Astrocyte of the spinal cord (primary cell): ENCODE measurements around the gene SELENOS.

Experiments
- DNase-seq: peaks from one replicate; pipeline ENCODE4 v3.0.0; 2011; ENCODE audit warnings: low read depth, low spot score
- H3K4me3 ChIP-seq: 2 replicates; pipeline ENCODE4 v1.5.1; 2011; ENCODE audit warnings: low read depth, mild to moderate bottlenecking, low read length, moderate library complexity
- CTCF ChIP-seq: IDR thresholded peaks from 2 replicates; pipeline ENCODE4 v1.5.1; 2012; ENCODE audit warnings: low read depth, mild to moderate bottlenecking, low read length, inconsistent platforms
- in situ Hi-C: cut with HindIII; loops from 2 replicates; pipeline ENCODE4 v1.10.0; 2017; ENCODE audit warnings: low sequenced_read_pairs

Gene SELENOS

DNA sequence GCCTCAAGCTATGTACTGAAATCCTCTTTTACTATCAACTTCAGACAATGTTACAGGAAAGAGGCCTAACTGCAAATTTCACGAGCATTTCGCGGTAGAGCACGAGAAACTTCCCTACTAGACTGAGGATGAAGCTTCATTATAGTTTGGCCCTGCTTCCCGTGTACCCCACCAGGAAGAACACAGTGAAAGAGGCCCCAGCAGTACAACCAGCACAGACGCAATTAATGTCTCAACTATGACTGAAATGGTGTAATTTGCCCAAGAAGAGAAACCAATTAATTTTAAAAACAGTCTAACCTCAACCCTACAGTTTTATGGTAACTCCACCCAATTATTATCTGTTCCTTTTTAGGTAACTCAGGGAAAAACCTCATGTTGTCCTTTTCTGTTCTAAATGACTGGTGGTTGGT, 37.6 kb downstream of the SELENOS start:
- in situ Hi-C loops: loop anchor here (5.0 kb wide), 1 partner anchor 47 kb away; no protein-coding TSS in a partner anchor
- TF ChIP-seq CTCF: no peak
- DNase-seq: no peak
- H3K4me3 ChIP-seq: no peak overlapping the region

DNA sequence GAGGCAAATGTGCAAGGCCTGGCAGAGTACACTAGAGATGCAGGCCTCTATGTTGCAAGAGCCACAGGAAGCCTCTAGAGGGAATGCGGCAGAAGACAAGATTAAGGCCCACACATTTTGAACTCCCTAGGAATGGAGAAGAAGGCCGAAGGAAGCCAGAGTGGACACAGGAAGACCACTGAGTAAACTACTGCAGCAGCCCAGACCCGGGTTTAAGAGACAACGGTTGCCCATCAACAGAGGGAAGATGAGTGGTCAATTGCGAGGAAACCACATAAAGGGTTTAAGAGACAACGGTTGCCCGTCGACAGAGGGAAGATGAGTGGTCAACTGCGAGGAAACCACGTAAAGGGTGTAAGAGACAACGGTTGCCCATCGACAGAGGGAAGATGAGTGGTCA, 40.0 kb downstream of the SELENOS start:
- in situ Hi-C loops: no loop called here
- no peak for TF ChIP-seq CTCF

DNA sequence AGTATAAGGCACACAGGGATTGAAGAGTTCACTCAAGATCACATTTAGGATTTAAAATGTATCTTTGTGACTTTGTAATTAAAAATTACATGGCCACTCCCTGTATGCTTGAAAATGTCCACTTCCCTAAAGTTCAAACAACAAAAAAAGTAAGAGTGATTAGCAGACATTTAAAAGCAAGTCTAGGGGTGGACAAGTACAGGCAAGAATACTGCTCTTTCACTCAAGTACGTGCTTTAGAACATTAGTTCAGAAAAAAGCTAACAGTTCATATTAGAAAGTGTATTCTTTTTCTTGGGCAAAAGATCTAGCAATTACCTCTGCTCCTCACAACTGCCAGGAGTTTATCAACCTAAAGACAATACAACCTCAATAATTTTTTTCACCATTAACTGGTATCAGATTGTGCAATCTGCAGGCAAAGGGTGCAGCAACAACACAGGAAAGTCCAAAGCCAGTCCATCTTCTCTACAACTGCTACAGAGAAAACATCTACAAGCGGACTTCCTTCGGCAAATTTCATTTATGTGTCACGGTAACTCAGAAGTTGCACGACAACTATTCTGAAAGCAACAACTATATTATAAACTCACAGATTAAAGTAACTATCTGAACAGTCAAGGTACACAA, 43.5 kb downstream of the SELENOS start:
- no peak overlapping the region for H3K4me3 ChIP-seq
- no peak for TF ChIP-seq CTCF
- DNase-seq: no peak
- in situ Hi-C loops: no loop called here

More for the DNA sequence above, 40.0 kb downstream of the SELENOS start:
- no peak overlapping the region for H3K4me3 ChIP-seq
- no peak for DNase-seq

GRCh38 chr15:101232677-101233076, 44.6 kb downstream of the SELENOS start:
- in situ Hi-C loops: no loop called here
- no peak overlapping the region for H3K4me3 ChIP-seq
- no peak for DNase-seq
- no peak for TF ChIP-seq CTCF

GRCh38 chr15:101228313-101228712, 49.0 kb downstream of the SELENOS start:
- no peak for DNase-seq
- no peak overlapping the region for H3K4me3 ChIP-seq
- in situ Hi-C loops: no loop called here
- TF ChIP-seq CTCF: no peak

- in situ Hi-C loops: no loop called here
- no peak for DNase-seq
- H3K4me3 ChIP-seq: no peak overlapping the region
- TF ChIP-seq CTCF: no peak
Observed at GRCh38 chr15:101225658-101226057, 51.6 kb downstream of the SELENOS start.
